ENCODE data around the gene RARS2. TPM values are rescaled to one million over a fixed set of nuclear protein-coding genes. Genes with fewer than 3 reads are reported as not detected.

RARS2 gene
- total RNA-seq (10 to 100 TPM; 18.0 to 26.0 (median 21.0) TPM), polyA plus RNA-seq (14.5 TPM)
- long read RNA-seq, donor 1, transcript RARS2-201 (20 exons, 1,818 nt), result major isoform, 23 of 85 reads
- long read RNA-seq, donor 1, partial matches to known transcripts, result 29 of 85 reads
- long read RNA-seq, donor 1, other reads (novel, unspliced or antisense), result 33 of 85 reads
- long read RNA-seq, donor 2, transcript RARS2-201 (20 exons, 1,818 nt), result major isoform, 12 of 36 reads
- long read RNA-seq, donor 2, partial matches to known transcripts, result 4 of 36 reads
- long read RNA-seq, donor 2, other reads (novel, unspliced or antisense), result 20 of 36 reads
- long read RNA-seq, donor 3, transcript RARS2-201 (20 exons, 1,818 nt), result major isoform, 88 of 280 reads
- long read RNA-seq, donor 3, partial matches to known transcripts, result 10 of 280 reads
- long read RNA-seq, donor 3, other reads (novel, unspliced or antisense), result 182 of 280 reads
- long read RNA-seq, donor 4, transcript RARS2-201 (20 exons, 1,818 nt), result major isoform, 10 of 31 reads
- long read RNA-seq, donor 4, partial matches to known transcripts, result 2 of 31 reads
- long read RNA-seq, donor 4, other reads (novel, unspliced or antisense), result 19 of 31 reads

- no peaks in the 10 kb centered on the region for H3K4me1 ChIP-seq (ENCODE audit: control insufficient read depth, insufficient read depth, low read length)
- DNase-seq, result peak; percentile 97 to 99 (median 99)
- no peaks in the 10 kb centered on the region for H3K9me3 ChIP-seq (ENCODE audit: control insufficient read depth, low read length)
- peak; percentile 100 for ATAC-seq
- intact Hi-C loops (cut with DNase I), result no loop called here
- peak within 1 kb of the TSS; percentile 58 for H3K27ac ChIP-seq (ENCODE audit: low read length)
- WGBS, result under 1% methylated on average over 49 of the region's 49 CpGs
- H3K4me3 ChIP-seq (ENCODE audit: low read length), result peak within 1 kb of the TSS; percentile 62
- H3K27me3 ChIP-seq (ENCODE audit: control insufficient read depth, insufficient read depth), result no peaks in the 10 kb centered on the region
Measured at GRCh38 chr6:87589693-87590416, at the start of gene RARS2, which contains the start of gene ORC3. Gene RARS2 (minus strand): TSS chr6:87589987. CDS start chr6:87589957, 30 bp downstream. Gene ORC3 (plus strand): TSS chr6:87590135. CDS start chr6:87590169, 34 bp downstream.

- H3K4me1 ChIP-seq (ENCODE audit: control insufficient read depth, insufficient read depth, low read length), result no peaks in the 10 kb centered on the region
- no peaks in the 10 kb centered on the region for H3K9me3 ChIP-seq (ENCODE audit: control insufficient read depth, low read length)
- no peaks in the 10 kb centered on the region for H3K27me3 ChIP-seq (ENCODE audit: control insufficient read depth, insufficient read depth)
- WGBS, result 98% methylated on average over 4 of the region's 4 CpGs
- intact Hi-C loops (cut with DNase I), result no loop called here
- peak in 1 of 2 donors; percentile 11 for ATAC-seq
- DNase-seq, result no peak
- H3K27ac ChIP-seq (ENCODE audit: low read length), result no peak overlapping the region
- H3K4me3 ChIP-seq (ENCODE audit: low read length), result no peak overlapping the region
Measured at GRCh38 chr6:87639373-87639772, 49.6 kb upstream of the RARS2 start.

- H3K9me3 ChIP-seq (ENCODE audit: control insufficient read depth, low read length), result no peaks in the 10 kb centered on the region
- DNase-seq, result no peak
- no peak for ATAC-seq
- no peak overlapping the region for H3K4me3 ChIP-seq (ENCODE audit: low read length)
- H3K27me3 ChIP-seq (ENCODE audit: control insufficient read depth, insufficient read depth), result no peaks in the 10 kb centered on the region
- whole genome bisulfite sequencing, result 99% methylated on average over 1 of the region's 1 CpG
- H3K4me1 ChIP-seq (ENCODE audit: control insufficient read depth, insufficient read depth, low read length), result no peaks in the 10 kb centered on the region
- intact Hi-C loops (cut with DNase I), result no loop called here
- no peak overlapping the region for H3K27ac ChIP-seq (ENCODE audit: low read length)
Measured at GRCh38 chr6:87637106-87637505, 47.3 kb upstream of the RARS2 start.

GRCh38 chr6:87636315-87636714 is 46.5 kb upstream of the RARS2 start:
- 66% methylated on average over 1 of the region's 1 CpG for WGBS
- H3K9me3 ChIP-seq (ENCODE audit: control insufficient read depth, low read length), result no peaks in the 10 kb centered on the region
- no peak overlapping the region for H3K27ac ChIP-seq (ENCODE audit: low read length)
- H3K4me3 ChIP-seq (ENCODE audit: low read length), result no peak overlapping the region
- no peaks in the 10 kb centered on the region for H3K27me3 ChIP-seq (ENCODE audit: control insufficient read depth, insufficient read depth)
- no peaks in the 10 kb centered on the region for H3K4me1 ChIP-seq (ENCODE audit: control insufficient read depth, insufficient read depth, low read length)
- intact Hi-C loops (cut with DNase I), result no loop called here
- ATAC-seq (no peak), DNase-seq (no peak)

GRCh38 chr6:87633851-87634250 is 44.1 kb upstream of the RARS2 start:
- DNase-seq (no peak), ATAC-seq (no peak)
- Histone ChIP-seq H3K4me3 (ENCODE audit: low read length) (no peak overlapping the region), H3K4me1 (ENCODE audit: control insufficient read depth, insufficient read depth, low read length) (peaks cover 3% of the 10 kb centered on the region), H3K9me3 (ENCODE audit: control insufficient read depth, low read length) (no peaks in the 10 kb centered on the region), H3K27me3 (ENCODE audit: control insufficient read depth, insufficient read depth) (no peaks in the 10 kb centered on the region), H3K27ac (ENCODE audit: low read length) (no peak overlapping the region)
- 96% methylated on average over 3 of the region's 3 CpGs for WGBS
- intact Hi-C loops (cut with DNase I), result no loop called here

- no peak overlapping the region for H3K4me3 ChIP-seq (ENCODE audit: low read length)
- DNase-seq (no peak), ATAC-seq (no peak)
- H3K4me1 ChIP-seq (ENCODE audit: control insufficient read depth, insufficient read depth, low read length), result peaks cover 3% of the 10 kb centered on the region
- no peaks in the 10 kb centered on the region for H3K9me3 ChIP-seq (ENCODE audit: control insufficient read depth, low read length)
- intact Hi-C loops (cut with DNase I), result no loop called here
- H3K27me3 ChIP-seq (ENCODE audit: control insufficient read depth, insufficient read depth), result no peaks in the 10 kb centered on the region
- WGBS, result 95% methylated on average over 1 of the region's 1 CpG
- H3K27ac ChIP-seq (ENCODE audit: low read length), result no peak overlapping the region
Measured at GRCh38 chr6:87630746-87631145, 41.0 kb upstream of the RARS2 start.

GRCh38 chr6:87628881-87629280 is 39.1 kb upstream of the RARS2 start:
- Histone ChIP-seq H3K4me1 (ENCODE audit: control insufficient read depth, insufficient read depth, low read length) (peaks cover 3% of the 10 kb centered on the region), H3K9me3 (ENCODE audit: control insufficient read depth, low read length) (no peaks in the 10 kb centered on the region), H3K27me3 (ENCODE audit: control insufficient read depth, insufficient read depth) (no peaks in the 10 kb centered on the region), H3K27ac (ENCODE audit: low read length) (no peak overlapping the region), H3K4me3 (ENCODE audit: low read length) (no peak overlapping the region)
- ATAC-seq, result no peak
- no peak for DNase-seq
- intact Hi-C loops (cut with DNase I), result no loop called here

- no peaks in the 10 kb centered on the region for H3K9me3 ChIP-seq (ENCODE audit: control insufficient read depth, low read length)
- peaks cover 3% of the 10 kb centered on the region for H3K4me1 ChIP-seq (ENCODE audit: control insufficient read depth, insufficient read depth, low read length)
- no peak overlapping the region for H3K4me3 ChIP-seq (ENCODE audit: low read length)
- ATAC-seq (no peak), DNase-seq (no peak)
- H3K27me3 ChIP-seq (ENCODE audit: control insufficient read depth, insufficient read depth), result no peaks in the 10 kb centered on the region
- WGBS, result 61% methylated on average over 2 of the region's 2 CpGs
- intact Hi-C loops (cut with DNase I), result no loop called here
- H3K27ac ChIP-seq (ENCODE audit: low read length), result no peak overlapping the region
Measured at GRCh38 chr6:87628424-87628823, 38.6 kb upstream of the RARS2 start.

GRCh38 chr6:87623248-87623647 is 33.5 kb upstream of the RARS2 start:
- H3K27me3 ChIP-seq (ENCODE audit: control insufficient read depth, insufficient read depth), result no peaks in the 10 kb centered on the region
- ATAC-seq (peak in 1 of 2 donors; percentile 26), DNase-seq (no peak)
- H3K4me3 ChIP-seq (ENCODE audit: low read length), result no peak overlapping the region
- no peak overlapping the region for H3K27ac ChIP-seq (ENCODE audit: low read length)
- H3K4me1 ChIP-seq (ENCODE audit: control insufficient read depth, insufficient read depth, low read length), result no peaks in the 10 kb centered on the region
- 82% methylated on average over 3 of the region's 3 CpGs for WGBS
- H3K9me3 ChIP-seq (ENCODE audit: control insufficient read depth, low read length), result no peaks in the 10 kb centered on the region
- intact Hi-C loops (cut with DNase I), result no loop called here

GRCh38 chr6:87618531-87618930 is 28.7 kb upstream of the RARS2 start:
- ATAC-seq, result no peak
- intact Hi-C loops (cut with DNase I), result no loop called here
- 89% methylated on average over 3 of the region's 3 CpGs for WGBS

GRCh38 chr6:87617405-87617804 is 27.6 kb upstream of the RARS2 start:
- Histone ChIP-seq H3K27me3 (ENCODE audit: control insufficient read depth, insufficient read depth) (no peaks in the 10 kb centered on the region), H3K9me3 (ENCODE audit: control insufficient read depth, low read length) (no peaks in the 10 kb centered on the region), H3K4me1 (ENCODE audit: control insufficient read depth, insufficient read depth, low read length) (no peaks in the 10 kb centered on the region), H3K4me3 (ENCODE audit: low read length) (no peak overlapping the region), H3K27ac (ENCODE audit: low read length) (no peak overlapping the region)
- WGBS, result 75% methylated on average over 4 of the region's 4 CpGs
- DNase-seq (no peak), ATAC-seq (peak; percentile 54 to 65)
- intact Hi-C loops (cut with DNase I), result no loop called here

More at GRCh38 chr6:87618531-87618930, 28.7 kb upstream of the RARS2 start:
- Histone ChIP-seq H3K27me3 (ENCODE audit: control insufficient read depth, insufficient read depth) (no peaks in the 10 kb centered on the region), H3K4me1 (ENCODE audit: control insufficient read depth, insufficient read depth, low read length) (no peaks in the 10 kb centered on the region), H3K4me3 (ENCODE audit: low read length) (no peak overlapping the region), H3K27ac (ENCODE audit: low read length) (no peak overlapping the region), H3K9me3 (ENCODE audit: control insufficient read depth, low read length) (no peaks in the 10 kb centered on the region)
- DNase-seq, result no peak
